BE2C (cell line): ENCODE results near the gene NHSL1.

Experiments
- DNase-seq: peaks from one replicate; pipeline ENCODE4 v3.0.0-alpha.2; 2020
- H3K27me3 ChIP-seq: fragments of 250-450 bp; sonication (Bioruptor Pico); 2 replicates; pipeline ENCODE4 v1.5.1; 2020; ENCODE audit warnings: mild to moderate bottlenecking
- H3K36me3 ChIP-seq: fragments of 250-450 bp; sonication (Bioruptor Pico); 2 replicates; pipeline ENCODE4 v1.5.1; 2020; ENCODE audit warnings: mild to moderate bottlenecking
- H3K4me1 ChIP-seq: fragments of 250-450 bp; sonication (Bioruptor Pico); 2 replicates; pipeline ENCODE4 v1.5.1; 2020
- H3K4me3 ChIP-seq: 2 replicates; pipeline ENCODE4 v1.5.1; 2011; ENCODE audit warnings: low read depth, low read length
- H3K9me3 ChIP-seq: fragments of 250-450 bp; sonication (Bioruptor Pico); 2 replicates; pipeline ENCODE4 v1.5.1; 2020
- TF ChIP-seq, protein P1 (sequence below): IDR thresholded peaks from 2 replicates; pipeline ENCODE4 v1.5.1; 2012; ENCODE audit warnings: mild to moderate bottlenecking, low read depth, low read length

Gene NHSL1

DNA sequence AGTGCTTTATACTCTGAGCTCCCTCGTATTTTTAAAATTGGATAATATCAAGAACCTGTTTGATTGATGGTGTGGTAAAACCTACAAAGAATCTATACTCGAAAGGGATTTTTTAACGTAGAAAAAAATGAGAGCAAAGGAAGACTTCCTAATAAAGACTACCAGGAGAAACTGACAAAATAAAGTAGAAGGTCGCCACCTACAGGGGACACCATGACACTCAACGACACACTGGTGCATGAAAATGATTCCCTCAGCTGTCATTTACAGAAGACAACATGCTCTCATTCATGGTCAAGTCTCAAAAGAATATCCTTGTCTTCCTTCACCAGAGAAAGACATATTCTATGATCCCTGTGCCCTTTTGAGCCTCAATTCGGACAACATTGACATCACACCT lies 10.1 kb upstream of the NHSL1 start:
- no peaks in the 10 kb centered on the region for H3K9me3 ChIP-seq
- no peaks in the 10 kb centered on the region for H3K4me1 ChIP-seq
- H3K36me3 ChIP-seq = no peaks in the 10 kb centered on the region
- H3K27me3 ChIP-seq = peaks cover 16% of the 10 kb centered on the region
- H3K4me3 ChIP-seq = no peak overlapping the region
- TF ChIP-seq, protein P1, sequence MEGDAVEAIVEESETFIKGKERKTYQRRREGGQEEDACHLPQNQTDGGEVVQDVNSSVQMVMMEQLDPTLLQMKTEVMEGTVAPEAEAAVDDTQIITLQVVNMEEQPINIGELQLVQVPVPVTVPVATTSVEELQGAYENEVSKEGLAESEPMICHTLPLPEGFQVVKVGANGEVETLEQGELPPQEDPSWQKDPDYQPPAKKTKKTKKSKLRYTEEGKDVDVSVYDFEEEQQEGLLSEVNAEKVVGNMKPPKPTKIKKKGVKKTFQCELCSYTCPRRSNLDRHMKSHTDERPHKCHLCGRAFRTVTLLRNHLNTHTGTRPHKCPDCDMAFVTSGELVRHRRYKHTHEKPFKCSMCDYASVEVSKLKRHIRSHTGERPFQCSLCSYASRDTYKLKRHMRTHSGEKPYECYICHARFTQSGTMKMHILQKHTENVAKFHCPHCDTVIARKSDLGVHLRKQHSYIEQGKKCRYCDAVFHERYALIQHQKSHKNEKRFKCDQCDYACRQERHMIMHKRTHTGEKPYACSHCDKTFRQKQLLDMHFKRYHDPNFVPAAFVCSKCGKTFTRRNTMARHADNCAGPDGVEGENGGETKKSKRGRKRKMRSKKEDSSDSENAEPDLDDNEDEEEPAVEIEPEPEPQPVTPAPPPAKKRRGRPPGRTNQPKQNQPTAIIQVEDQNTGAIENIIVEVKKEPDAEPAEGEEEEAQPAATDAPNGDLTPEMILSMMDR = peak; percentile 38
- peak; percentile 17 for DNase-seq

DNA sequence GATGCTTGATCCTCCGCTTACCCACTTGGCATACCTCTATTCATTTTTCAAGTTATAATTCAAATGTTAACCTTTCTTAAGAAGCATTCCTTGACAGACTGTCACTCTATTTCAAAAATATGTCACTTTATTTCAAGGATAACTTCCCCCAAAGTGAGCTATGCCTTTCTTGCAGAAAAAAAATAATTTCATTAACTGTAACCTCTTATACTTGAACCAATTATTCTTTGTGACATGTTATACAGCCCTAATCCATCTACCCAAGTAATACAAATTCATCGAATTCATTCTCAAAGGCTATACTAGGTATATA lies 9.3 kb upstream of the NHSL1 start:
- no peaks in the 10 kb centered on the region for H3K4me1 ChIP-seq

DNA sequence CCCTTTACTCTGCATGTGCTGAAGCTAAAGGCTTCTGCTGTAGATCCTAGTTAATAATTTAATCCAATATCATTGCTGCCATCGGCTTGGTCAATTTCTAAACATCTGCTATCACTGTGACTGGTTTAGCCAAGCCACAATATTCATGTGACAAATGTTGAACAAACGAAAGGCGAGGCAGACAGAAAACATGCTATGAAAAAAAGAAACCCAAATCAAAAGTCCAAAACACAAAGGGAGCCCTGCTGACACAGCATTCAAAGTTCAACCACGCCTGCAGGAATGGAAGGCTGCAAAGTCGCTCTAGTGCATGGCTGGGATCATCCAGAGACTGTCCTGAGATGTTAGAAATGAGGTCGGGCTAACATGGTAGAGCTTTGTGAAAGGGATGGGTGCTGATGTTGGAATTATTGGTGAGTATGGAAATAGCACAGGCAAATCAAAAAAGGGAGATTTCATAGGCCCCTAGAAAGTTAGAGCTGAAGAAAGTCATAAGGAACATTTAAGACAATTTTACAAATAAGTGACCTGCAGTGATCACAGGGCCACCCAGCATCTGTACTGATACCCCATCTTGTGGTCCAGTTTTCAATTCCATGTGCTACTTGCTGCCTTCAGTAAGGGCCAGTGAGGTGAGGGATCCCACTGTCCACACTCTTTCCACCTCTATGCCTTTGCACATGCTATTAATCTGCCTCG lies 8.8 kb upstream of the NHSL1 start:
- H3K4me3 ChIP-seq = no peak overlapping the region
- H3K36me3 ChIP-seq = no peaks in the 10 kb centered on the region
- TF ChIP-seq, protein P1 = no peak
- no peaks in the 10 kb centered on the region for H3K9me3 ChIP-seq
- peaks cover 16% of the 10 kb centered on the region for H3K27me3 ChIP-seq
- no peaks in the 10 kb centered on the region for H3K4me1 ChIP-seq
- no peak for DNase-seq

More for the DNA sequence above, 9.3 kb upstream of the NHSL1 start:
- peaks cover 16% of the 10 kb centered on the region for H3K27me3 ChIP-seq
- no peak overlapping the region for H3K4me3 ChIP-seq
- H3K9me3 ChIP-seq = no peaks in the 10 kb centered on the region
- no peak for DNase-seq
- TF ChIP-seq, protein P1 = no peak
- H3K36me3 ChIP-seq = no peaks in the 10 kb centered on the region

DNA sequence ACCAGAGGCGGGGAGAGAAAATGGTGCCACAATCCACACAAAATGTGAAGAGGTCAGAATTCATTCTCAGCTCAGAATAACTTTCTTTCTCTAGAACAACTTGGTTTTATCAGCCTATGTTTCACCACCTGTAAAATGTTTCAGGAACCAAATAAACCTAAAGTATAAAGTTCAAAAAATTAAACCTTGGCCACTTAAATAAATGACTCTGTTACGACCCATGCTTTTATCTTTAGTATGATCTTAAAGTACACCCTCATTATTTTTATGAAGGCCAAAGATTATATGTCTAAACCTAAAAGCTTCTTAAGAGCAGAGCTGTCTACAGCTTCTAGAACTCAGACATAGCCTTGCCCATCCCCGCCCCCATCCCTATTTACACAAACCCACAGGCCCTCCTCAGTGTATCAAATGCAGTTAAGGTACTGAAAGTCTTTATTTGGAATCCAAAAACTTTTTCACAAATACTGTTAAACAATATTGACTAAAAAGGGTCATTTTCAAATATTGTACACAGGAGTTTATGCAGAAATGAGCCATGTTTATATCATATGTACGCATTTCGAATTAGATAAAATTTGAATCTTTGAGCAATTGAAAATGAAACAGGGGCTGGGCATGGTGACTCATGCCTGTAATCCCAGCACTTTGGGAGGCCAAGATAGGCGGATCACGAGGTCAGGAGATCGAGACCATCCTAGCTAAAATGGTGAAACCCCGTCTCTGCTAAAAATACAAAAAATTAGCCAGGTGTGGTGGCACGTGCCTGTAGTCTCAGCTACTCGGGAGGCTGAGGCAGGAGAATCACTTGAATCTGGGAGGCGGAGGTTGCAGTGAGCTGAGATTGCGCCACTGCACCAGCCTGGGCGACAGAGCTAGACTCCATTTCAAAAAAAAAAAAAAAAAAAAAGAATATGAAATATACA lies 5.7 kb upstream of the NHSL1 start:
- Histone ChIP-seq H3K4me1 (no peaks in the 10 kb centered on the region), H3K9me3 (no peaks in the 10 kb centered on the region), H3K27me3 (peaks cover 9% of the 10 kb centered on the region), H3K4me3 (no peak overlapping the region), H3K36me3 (no peaks in the 10 kb centered on the region)
- TF ChIP-seq, protein P1 = no peak
- DNase-seq = no peak

DNA sequence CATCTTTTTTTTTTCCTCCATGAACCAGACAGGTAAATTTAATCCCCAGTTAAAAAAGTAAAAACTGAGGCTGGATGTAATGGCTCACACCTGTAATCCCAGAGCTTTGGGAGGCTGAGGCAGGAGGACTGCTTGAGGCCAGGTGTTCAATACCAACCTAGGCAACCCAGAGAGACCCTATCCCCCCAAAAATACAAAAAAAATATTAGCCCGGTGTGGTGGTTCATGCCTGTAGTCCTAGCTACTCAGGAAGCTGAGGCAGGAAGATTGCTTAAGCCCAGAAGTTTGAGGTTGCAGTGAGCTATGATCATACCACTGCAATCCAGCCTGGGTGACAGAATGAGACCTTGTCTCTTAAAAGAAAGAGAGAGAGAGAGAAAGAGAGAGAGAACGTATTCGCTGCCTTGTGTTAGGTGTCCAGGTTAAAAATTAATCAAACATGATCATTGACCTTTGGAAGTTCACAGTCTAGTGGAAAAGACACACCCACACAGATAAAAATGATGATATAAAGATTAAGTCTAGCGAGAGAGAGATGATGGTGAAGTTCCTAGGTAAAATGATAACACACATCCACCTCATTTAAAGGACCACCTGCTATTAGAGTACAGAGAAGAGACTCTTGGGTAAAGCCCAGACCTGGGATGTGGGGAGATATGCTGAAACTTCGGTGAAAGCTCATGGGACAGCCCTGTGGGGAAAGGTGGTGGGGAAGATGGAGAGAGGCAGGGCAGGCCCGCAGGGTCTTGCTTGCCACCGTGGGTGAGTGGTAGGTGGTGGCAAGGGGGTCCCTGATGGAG lies 4.8 kb upstream of the NHSL1 start:
- H3K9me3 ChIP-seq = no peaks in the 10 kb centered on the region
- H3K36me3 ChIP-seq = no peaks in the 10 kb centered on the region
- DNase-seq = no peak
- TF ChIP-seq, protein P1 = no peak
- H3K27me3 ChIP-seq = peaks cover 9% of the 10 kb centered on the region
- H3K4me1 ChIP-seq = no peaks in the 10 kb centered on the region
- no peak overlapping the region for H3K4me3 ChIP-seq
